ENCODE results near the gene C18orf63.

- no peak for TF ChIP-seq CTCF (IDR thresholded peaks at IDR 0.05 in 2 of 3, conservative IDR thresholded peaks at IDR 0.05 in 1 of 3; ENCODE audit: borderline replicate concordance in 1 of 3, insufficient read depth in 1 of 3, low read depth in 2 of 3, low read length in 2 of 3)
- no peak for TF ChIP-seq ELF1 (IDR thresholded peaks at IDR 0.05; ENCODE audit: borderline replicate concordance, low read depth)
- no peak for TF ChIP-seq RAD21 (IDR thresholded peaks at IDR 0.05; ENCODE audit: low read depth)
Measured at GRCh38 chr18:74389991-74390390, 74.4 kb downstream of the C18orf63 start.

Measured in HCT116 (cell line).